PC-9 (cell line): ENCODE data around the gene SMAP1.

Experiments used
- EZH2 ChIP-seq: fragments of 200-600 bp; sonication (generic); IDR thresholded peaks from 2 replicates; pipeline ENCODE4 v1.8.0; 2017; ENCODE audit warnings: antibody characterized with exemption, low read depth
- TF ChIP-seq, protein P1 (sequence below): fragments of 200-600 bp; sonication (generic); conservative IDR thresholded peaks from 2 replicates; pipeline ENCODE4 v1.6.1; 2017; ENCODE audit warnings: mixed run types, antibody characterized with exemption, mild to moderate bottlenecking, moderate library complexity

DNA sequence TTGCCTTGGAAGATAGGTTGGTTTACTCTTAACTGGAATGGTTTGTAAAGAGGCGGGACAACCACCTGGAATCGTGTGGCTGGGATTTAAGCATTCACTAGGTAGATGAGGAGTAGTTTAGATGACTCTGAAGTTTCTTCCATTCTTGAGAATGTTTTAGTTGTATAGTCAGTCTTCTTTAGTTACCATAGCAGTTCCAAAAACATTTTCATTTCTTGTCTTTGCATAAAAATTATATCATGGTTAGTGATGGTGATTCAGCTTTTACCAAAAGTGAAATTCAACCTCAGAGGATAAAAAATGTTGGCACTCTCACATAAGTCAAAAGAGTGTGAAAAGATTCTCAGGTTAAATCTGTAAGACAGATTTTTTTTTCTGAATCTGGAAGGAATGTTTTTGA, 70.3 kb downstream of the SMAP1 start:
- TF ChIP-seq, protein P1, sequence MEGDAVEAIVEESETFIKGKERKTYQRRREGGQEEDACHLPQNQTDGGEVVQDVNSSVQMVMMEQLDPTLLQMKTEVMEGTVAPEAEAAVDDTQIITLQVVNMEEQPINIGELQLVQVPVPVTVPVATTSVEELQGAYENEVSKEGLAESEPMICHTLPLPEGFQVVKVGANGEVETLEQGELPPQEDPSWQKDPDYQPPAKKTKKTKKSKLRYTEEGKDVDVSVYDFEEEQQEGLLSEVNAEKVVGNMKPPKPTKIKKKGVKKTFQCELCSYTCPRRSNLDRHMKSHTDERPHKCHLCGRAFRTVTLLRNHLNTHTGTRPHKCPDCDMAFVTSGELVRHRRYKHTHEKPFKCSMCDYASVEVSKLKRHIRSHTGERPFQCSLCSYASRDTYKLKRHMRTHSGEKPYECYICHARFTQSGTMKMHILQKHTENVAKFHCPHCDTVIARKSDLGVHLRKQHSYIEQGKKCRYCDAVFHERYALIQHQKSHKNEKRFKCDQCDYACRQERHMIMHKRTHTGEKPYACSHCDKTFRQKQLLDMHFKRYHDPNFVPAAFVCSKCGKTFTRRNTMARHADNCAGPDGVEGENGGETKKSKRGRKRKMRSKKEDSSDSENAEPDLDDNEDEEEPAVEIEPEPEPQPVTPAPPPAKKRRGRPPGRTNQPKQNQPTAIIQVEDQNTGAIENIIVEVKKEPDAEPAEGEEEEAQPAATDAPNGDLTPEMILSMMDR: no peak
- no peak for TF ChIP-seq EZH2
